Measurements from ENCODE around the gene LTB4R2.
A peak's percentile ranks its signal among the peaks of the same experiment; 100 is the strongest.

The LTB4R2 gene

GRCh38 chr14:24299255-24300191, 10.4 kb upstream of the LTB4R2 start, which contains the start of the genes DHRS1 and NOP9:
TSS of gene DHRS1 (minus strand) at chr14:24299780. CDS start at chr14:24299106, 674 bp downstream.
TSS of gene NOP9 (plus strand) at chr14:24299850. CDS start at chr14:24299955, 105 bp downstream.
- DNase-seq = peak; percentile 88

GRCh38 chr14:24300326-24300980, 9.5 kb upstream of the LTB4R2 start:
- DNase-seq = no peak

DNA sequence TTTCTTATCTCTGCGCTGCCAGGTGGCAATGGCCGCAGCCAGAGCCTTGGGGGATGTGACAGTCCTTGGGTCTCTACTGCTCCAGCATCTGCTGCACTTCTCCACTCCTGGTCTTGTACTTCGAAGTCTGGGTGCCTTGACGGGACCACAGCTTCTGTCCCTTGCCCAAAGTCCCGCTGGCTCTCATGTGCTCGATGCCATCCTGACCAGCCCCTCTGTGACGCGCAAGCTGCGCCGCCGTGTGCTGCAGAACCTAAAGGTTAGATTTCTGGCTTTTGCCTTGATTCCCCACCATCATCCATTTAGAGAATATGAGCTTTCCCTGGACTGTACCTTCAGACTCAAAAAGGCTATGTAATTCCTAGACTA, 5.9 kb upstream of the LTB4R2 start:
- no peak for DNase-seq

DNA sequence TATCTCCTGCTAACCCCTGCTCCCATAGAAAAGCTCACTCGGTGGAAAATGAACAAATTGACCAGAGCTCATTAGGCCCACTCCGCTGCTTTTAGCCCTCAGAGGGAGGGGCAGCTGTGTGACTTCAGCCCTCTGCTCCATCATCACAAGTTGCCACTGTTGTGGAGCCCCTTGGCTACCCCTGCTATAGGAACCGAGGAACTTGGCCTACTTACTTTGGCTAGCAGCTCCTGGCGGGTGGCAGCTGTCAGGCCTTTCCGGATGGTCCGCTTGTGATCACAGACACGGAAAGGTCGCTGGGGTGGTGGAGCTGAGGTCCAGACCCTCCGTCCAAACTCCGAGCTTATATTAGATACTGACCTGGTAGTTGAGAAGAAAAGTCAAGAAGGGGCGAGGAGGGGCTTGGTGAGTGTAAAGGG, 2.8 kb upstream of the LTB4R2 start:
- DNase-seq = no peak

DNA sequence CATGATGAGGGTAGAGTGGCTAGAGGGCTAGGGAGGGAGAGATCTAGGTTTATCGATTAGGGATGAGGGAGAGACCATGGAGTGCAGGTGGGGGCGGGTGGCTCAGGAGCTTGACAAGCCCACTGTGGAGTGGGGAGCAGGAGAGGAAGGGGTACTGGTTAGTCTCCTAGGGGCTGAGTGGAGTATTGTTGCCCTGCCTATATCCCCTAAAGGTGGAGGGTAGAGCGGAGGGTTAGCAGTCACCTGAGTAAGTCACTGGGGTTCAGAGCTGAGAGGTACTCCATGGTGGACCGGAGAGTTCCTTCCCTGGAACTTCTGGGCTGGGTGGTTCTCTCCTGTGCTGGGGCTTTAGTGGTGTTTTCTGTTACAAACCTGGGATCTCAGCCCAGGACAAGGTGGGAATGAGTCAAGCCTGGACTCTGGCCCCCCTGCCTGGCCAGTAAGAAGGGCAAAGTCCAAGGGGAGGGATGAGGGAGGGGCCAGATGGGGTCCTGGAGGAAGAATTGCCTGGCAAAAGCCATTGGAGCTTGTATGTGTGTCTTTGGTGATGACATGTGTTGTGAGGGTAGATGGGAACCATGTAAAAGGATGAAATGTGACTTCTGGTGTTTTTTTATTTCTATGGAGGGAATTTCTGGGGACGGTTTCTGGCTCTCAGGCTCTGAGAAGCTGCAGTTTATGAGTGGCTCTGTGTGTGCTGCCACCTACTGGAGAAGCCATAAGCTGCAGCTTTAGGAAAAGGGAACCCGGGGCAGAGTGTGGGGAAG, 2.2 kb upstream of the LTB4R2 start, which contains the start of gene CIDEB:
TSS of gene CIDEB (minus strand) at position 403 of the 767 bp plus-strand sequence. CDS start at position 284, 119 bp downstream.
- peak; percentile 63 for DNase-seq

DNA sequence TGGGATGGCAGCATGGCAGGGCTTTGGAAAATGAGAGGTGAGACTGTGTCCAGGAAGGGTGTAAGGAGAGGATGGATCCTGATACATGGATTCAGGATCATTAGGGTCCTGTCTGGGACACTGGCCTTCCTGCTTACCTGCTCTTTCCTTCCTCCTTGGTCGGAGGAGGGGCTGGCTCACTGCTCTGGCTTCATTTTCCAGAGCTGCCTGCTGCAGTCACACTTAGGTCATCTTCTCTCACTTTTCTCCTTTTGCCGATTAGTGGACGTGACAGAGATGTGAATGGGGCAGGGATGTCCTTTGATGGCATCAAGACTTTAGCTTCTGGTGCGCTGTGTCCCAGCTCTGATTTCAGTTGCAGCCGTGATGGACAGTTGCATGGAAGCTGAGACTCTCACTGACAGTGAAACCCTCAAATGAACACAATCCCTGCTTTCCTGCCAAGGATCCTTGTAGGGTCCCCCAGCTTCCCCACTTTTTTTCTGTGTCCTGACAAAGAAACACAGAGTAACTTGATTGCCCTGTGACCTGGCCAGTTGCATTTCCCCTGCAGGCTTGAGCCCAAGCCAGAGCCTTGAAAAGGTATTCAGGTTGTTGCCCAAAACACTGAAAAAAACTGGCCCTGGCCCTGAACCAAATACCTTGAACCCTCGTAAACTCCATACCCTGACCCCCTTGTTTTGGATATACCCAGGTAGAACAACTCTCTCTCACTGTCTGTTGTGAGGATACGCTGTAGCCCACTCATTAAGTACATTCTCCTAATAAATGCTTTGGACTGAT, 1.4 kb upstream of the LTB4R2 start:
- no peak for DNase-seq

DNA sequence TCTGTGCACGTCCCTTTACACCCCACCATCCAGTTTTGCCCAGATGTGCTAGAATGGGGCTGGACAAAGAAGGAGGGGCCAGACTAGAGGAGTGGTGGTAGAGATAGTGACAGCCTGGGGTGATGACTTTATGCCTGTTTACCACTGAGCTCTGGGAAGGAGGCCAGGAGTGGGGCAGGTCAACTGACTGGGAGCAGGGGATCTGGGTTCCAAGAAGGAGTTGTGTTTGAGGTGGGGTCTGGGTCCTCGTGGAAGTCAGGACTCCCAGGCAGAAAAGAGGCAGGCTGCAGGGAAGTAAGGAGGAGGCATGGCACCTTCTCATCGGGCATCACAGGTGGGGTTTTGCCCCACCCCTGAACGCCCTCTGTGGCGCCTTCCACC, 315 bp downstream of the LTB4R2 start:
- no peak for DNase-seq

- DNase-seq = peak; percentile 62
Measured at GRCh38 chr14:24310646-24311604, 985 bp downstream of the LTB4R2 start, which contains the start of gene LTB4R. TSS of gene LTB4R (plus strand) at chr14:24311502. CDS start at chr14:24315652, 4,150 bp downstream.

DNA sequence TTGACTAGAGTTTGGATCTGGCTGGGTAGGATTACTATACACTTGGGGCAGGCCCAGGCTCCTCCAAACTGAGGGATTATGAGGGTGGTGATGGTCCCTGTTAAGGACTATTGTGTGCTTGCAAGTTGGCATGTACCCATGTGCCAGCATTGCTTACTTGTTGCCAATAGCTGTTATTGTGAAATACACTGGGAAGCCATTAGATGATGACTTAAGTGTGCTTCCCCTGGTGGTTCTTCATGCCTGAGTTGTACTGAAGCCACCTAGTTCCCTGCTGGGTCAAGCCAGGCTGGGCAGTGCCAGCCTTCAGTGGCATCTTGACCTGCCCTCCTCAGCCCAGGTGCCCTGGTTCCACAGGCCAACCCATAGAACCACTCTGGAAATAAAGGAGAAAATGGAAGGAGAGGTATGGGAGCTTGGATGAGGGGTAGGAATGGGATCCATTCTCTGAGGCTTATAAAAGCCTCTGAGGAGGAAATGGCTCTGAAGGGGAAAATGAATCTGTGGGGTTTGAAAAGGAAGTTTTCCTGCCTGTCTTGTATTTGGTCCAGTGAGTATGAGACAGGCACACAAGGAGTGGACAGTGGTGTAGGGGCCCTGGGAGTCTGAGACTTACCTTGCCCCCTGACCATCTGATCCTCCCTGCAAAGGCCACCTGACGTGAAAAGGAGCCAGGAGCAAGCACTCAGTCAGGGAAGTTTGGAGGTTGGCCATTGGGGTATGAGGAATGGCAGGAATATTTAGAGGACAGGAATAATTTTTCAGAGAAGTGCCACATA, 2.1 kb downstream of the LTB4R2 start:
- no peak for DNase-seq

GRCh38 chr14:24312736-24313507, 3.0 kb downstream of the LTB4R2 start:
- DNase-seq = no peak

- no peak for DNase-seq
Measured at GRCh38 chr14:24313913-24314312, 4.0 kb downstream of the LTB4R2 start.

DNA sequence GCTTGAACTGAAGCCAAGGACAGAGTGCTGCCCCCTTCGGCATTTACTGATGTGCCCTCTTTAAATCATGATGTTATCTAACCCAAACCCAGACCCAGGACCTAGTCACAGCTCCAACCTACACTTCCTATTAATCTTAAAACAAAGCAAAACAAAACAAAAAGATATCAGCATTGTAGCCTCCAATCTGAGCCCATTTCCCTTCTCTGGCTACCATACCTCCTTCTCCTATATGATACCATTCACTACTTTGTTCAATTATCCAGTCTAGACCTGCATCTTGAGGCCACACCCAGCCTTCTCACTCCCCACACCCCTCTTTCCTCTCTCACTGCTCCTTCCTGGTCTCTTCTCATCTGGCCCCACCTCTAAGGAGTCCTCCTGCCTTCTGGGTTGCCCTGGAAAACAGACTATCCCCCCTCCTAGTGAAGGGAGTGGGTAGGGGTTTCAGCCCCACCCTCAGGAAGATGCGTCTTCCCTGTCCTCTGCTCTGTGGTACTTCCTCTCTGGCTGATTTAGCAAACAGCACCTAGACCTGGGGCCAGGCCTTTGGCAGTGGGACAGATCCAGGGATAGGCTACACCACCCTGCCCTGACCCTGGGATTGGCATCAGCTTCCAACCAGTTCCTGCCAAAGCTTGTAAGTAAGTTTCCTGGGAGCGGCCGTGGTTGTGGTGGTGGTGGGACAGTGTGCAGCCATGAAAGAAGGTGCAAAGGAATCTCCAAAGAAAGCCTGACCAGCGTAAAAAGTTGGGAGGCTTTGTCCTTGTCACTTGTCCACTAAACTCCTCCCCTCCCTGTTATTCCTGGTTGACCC, 4.6 kb downstream of the LTB4R2 start:
- no peak for DNase-seq

GRCh38 chr14:24315243-24315806, 5.4 kb downstream of the LTB4R2 start:
- DNase-seq = no peak

DNA sequence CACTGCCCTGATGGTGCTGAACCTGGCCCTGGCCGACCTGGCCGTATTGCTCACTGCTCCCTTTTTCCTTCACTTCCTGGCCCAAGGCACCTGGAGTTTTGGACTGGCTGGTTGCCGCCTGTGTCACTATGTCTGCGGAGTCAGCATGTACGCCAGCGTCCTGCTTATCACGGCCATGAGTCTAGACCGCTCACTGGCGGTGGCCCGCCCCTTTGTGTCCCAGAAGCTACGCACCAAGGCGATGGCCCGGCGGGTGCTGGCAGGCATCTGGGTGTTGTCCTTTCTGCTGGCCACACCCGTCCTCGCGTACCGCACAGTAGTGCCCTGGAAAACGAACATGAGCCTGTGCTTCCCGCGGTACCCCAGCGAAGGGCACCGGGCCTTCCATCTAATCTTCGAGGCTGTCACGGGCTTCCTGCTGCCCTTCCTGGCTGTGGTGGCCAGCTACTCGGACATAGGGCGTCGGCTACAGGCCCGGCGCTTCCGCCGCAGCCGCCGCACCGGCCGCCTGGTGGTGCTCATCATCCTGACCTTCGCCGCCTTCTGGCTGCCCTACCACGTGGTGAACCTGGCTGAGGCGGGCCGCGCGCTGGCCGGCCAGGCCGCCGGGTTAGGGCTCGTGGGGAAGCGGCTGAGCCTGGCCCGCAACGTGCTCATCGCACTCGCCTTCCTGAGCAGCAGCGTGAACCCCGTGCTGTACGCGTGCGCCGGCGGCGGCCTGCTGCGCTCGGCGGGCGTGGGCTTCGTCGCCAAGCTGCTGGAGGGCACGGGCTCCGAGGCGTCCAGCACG, 6.1 kb downstream of the LTB4R2 start:
- DNase-seq = peak; percentile 26

DNA sequence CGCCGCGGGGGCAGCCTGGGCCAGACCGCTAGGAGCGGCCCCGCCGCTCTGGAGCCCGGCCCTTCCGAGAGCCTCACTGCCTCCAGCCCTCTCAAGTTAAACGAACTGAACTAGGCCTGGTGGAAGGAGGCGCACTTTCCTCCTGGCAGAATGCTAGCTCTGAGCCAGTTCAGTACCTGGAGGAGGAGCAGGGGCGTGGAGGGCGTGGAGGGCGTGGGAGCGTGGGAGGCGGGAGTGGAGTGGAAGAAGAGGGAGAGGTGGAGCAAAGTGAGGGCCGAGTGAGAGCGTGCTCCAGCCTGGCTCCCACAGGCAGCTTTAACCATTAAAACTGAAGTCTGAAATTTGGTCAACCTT, 6.6 kb downstream of the LTB4R2 start:
- DNase-seq = no peak

- DNase-seq = no peak
Measured at GRCh38 chr14:24317141-24317928, 7.4 kb downstream of the LTB4R2 start.

Data from fibroblast of skin of scalp (primary cell).